ENCODE results near the gene MAP3K14. TPM values are rescaled to one million over a fixed set of nuclear protein-coding genes. Genes with fewer than 3 reads are reported as not detected.
A peak's percentile ranks its signal among the peaks of the same experiment; 100 is the strongest.

MAP3K14 gene
- total RNA-seq, 1 experiment from 2014 or later, result 10.0 TPM

GRCh38 chr17:45229681-45230409 lies 87.0 kb downstream of the MAP3K14 start:
- H3K4me3 ChIP-seq (ENCODE audit: low read depth, low read length), result no peak overlapping the region
- no peaks in the 10 kb centered on the region for H3K36me3 ChIP-seq (ENCODE audit: control insufficient read depth, insufficient read depth, low read length)
- H3K4me1 ChIP-seq, result peaks cover 18% of the 10 kb centered on the region
- ChIA-PET CTCF (interaction anchor here (0.9 to 2.6 kb wide), 4 partner anchors 10 to 95 kb away, joined by 3 to 23 read pairs (median 12); partner anchors contain the start of gene ACBD4), POLR2A (interaction anchor here (1.9 kb wide), 1 partner anchor 82 kb away, joined by 7 read pairs; the partner anchor contains the start of gene HEXIM1)
- no peaks in the 10 kb centered on the region for H3K9me3 ChIP-seq
- no peaks in the 10 kb centered on the region for H3K27me3 ChIP-seq (replicated peaks; ENCODE audit: control insufficient read depth, insufficient read depth, low read length)
- no peak overlapping the region for H3K27ac Mint-ChIP-seq (ENCODE audit: unreplicated experiment)
- intact Hi-C loops (cut with micrococcal nuclease; ENCODE audit: unreplicated experiment), result loop anchor here (5.0 kb wide), 1 partner anchor 197 kb away; no protein-coding TSS in a partner anchor
- no peak for TF ChIP-seq CTCF (IDR thresholded peaks at IDR 0.05; ENCODE audit: insufficient read depth in 1 of 2, low read depth in 1 of 2, low read length in 1 of 2, severe bottlenecking in 1 of 2, unreplicated experiment in 1 of 2)
- no peaks in the 10 kb centered on the region for H3K36me3 Mint-ChIP-seq (ENCODE audit: insufficient read depth, unreplicated experiment)
- DNase-seq, result no peak
- H3K9me3 Mint-ChIP-seq (ENCODE audit: unreplicated experiment), result no peaks in the 10 kb centered on the region
- peaks cover 4% of the 10 kb centered on the region for H3K27me3 Mint-ChIP-seq (ENCODE audit: insufficient read depth, unreplicated experiment)
- H3K4me3 Mint-ChIP-seq (ENCODE audit: unreplicated experiment), result no peak overlapping the region
- no TSS peak for BruUV-seq (replicated peaks)
- H3K4me1 Mint-ChIP-seq (ENCODE audit: low read depth, unreplicated experiment), result no peaks in the 10 kb centered on the region

- no peak overlapping the region for H3K4me3 Mint-ChIP-seq (ENCODE audit: unreplicated experiment)
- ChIA-PET CTCF (interaction anchor here (0.9 to 2.3 kb wide), 3 partner anchors 10 to 93 kb away, joined by 3 to 11 read pairs (median 3); partner anchors contain the start of gene ACBD4), POLR2A (interaction anchor here (0.5 to 1.9 kb wide), 3 partner anchors 29 to 91 kb away, joined by 3 to 7 read pairs (median 7); partner anchors contain the start of gene HEXIM1)
- intact Hi-C loops (cut with micrococcal nuclease; ENCODE audit: unreplicated experiment), result no loop called here
- DNase-seq, result peak in 1 of 2 experiments; percentile 53
- H3K27ac Mint-ChIP-seq (ENCODE audit: unreplicated experiment), result no peak overlapping the region
- no peaks in the 10 kb centered on the region for H3K9me3 Mint-ChIP-seq (ENCODE audit: unreplicated experiment)
- Histone ChIP-seq H3K36me3 (ENCODE audit: control insufficient read depth, insufficient read depth, low read length) (no peaks in the 10 kb centered on the region), H3K4me1 (peaks cover 18% of the 10 kb centered on the region), H3K9me3 (no peaks in the 10 kb centered on the region), H3K4me3 (ENCODE audit: low read depth, low read length) (no peak overlapping the region), H3K27me3 (replicated peaks; ENCODE audit: control insufficient read depth, insufficient read depth, low read length) (no peaks in the 10 kb centered on the region)
- BruUV-seq (replicated peaks), result no TSS peak
- H3K36me3 Mint-ChIP-seq (ENCODE audit: insufficient read depth, unreplicated experiment), result no peaks in the 10 kb centered on the region
- TF ChIP-seq CTCF (IDR thresholded peaks at IDR 0.05; ENCODE audit: insufficient read depth in 1 of 2, low read depth in 1 of 2, low read length in 1 of 2, severe bottlenecking in 1 of 2, unreplicated experiment in 1 of 2), result no peak
- H3K4me1 Mint-ChIP-seq (ENCODE audit: low read depth, unreplicated experiment), result no peaks in the 10 kb centered on the region
- H3K27me3 Mint-ChIP-seq (ENCODE audit: insufficient read depth, unreplicated experiment), result peaks cover 4% of the 10 kb centered on the region
Measured at GRCh38 chr17:45228763-45229539, 87.9 kb downstream of the MAP3K14 start.

Measured in Caco-2 (cell line).